GM18867 (cell line): ENCODE data around the gene TPT1.
A peak's percentile ranks its signal among the peaks of the same experiment; 100 is the strongest.
"Not testable (repeated sequence)": the region's sequence is repeated elsewhere in the genome, so short reads cannot be mapped to it uniquely, and the experiment has no call there.

Source experiments
- ATAC-seq: cut with Tn5 transposase; IDR thresholded peaks from one replicate; pipeline ENCODE4 v1.9.1; 2021; ENCODE audit warnings: mild to moderate bottlenecking, moderate library complexity; ENCODE audit not compliant: unreplicated experiment

TPT1 gene

DNA sequence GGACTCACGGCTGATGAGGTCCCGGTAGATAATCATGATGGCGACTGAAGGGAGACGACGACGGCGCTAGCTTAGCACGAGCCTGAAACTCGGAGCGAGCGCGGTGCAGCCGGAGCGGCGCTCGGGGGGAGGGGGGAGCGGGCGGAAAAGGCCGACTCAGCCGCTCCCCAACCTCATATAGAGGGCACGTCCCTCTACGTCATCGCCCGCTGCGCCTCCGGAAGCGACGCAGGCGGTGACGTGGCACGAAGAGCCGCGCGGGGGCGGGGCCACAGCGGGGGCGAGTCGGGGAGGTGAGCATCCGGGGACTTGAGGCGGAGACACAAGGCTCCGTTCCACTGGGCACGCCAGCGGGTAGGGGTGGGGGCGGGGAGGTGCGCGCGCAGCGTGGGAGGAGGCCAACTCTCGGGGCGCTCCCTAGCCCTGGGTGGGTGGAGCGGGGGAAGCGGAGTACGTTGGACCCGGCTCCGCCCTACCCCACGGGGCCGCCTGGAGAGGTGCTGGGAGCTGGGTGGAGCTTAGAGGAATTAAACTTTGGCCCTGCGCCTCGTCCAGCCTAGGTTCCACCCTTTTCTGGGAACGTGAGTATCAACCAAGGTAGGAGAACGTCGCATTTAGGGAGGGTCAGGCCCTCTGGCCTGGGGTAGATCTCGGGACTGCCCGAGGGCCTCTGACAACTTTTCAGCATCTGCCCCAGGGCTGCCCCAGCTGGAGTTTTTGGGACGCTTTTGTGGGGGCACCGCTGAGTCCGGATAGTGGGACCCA lies at the start of gene TPT1:
Gene TPT1, minus strand, starts transcription at position 150 of the 765 bp plus-strand sequence. Its CDS starts 114 bp downstream, at position 36.
- ATAC-seq, result peak; percentile 83

DNA sequence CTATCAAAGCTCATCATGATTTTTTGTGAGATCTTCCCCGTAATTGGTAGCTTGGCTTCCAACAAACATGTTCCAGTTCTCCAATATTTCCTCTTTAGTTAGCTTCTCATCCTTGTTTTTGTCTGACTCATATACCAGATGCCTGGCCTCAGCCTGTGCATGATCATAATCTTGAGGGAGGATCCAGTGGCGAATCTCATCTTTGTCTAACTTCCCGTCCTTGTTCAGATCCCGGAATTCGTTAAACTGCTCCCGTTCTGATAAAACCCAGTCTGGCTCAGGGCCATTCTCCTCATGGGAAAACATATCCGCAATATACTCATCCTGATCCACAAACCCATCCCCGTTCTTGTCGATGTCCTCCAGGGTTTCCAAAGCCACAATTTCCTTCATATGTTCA lies 49.4 kb upstream of the TPT1 start:
- ATAC-seq, result not testable (repeated sequence)

DNA sequence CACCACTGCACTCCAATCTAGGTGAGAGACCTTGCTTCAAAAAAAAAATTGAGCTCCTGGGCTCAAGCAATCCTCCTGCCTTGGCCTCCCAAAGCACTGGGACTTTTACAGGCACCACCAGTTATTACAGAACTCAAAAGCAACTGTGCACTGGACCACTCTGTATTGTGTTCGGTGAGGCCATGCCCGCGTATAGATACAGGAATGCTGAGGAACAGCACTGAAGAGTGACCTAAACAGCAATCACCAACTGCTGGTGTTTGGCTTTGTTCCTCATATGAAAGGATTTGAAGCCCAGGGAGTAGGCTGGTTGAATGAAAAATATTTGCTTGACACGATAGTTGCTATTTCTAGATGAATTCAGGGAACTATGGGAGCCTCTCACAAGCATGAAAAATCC lies 47.7 kb upstream of the TPT1 start:
- no peak for ATAC-seq

DNA sequence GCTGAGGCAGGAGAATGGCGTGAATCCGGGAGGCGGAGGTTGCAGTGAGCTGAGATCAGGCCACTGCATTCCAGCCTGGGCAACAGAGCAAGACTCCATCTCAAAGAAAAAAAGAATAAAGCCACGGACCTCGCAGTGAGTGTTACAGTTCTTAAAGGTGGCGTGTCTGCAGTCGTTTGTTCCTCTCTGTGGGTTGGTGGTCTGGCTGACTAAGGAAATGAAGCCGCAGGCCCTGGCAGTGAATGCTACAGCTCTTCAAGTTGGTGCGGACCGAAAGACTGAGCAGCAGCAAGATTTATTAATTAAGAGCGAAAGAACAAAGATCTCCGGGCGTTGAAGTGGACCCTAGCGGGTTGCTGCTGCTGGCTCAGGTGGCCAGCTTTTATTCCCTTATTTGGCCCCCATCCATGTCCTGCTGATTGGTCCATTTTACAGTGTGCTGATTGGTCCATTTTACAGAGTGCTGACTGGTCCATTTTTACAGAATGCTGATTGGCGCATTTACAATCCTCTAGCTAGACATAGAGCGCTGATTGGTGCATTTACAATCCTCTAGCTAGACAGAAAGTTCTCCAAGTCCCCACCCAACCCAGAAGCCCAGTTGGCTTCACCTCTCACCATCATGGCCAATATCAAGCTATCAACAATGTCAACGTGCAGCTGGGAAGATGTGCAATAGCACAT lies 46.1 kb upstream of the TPT1 start:
- ATAC-seq, result not testable (repeated sequence)

DNA sequence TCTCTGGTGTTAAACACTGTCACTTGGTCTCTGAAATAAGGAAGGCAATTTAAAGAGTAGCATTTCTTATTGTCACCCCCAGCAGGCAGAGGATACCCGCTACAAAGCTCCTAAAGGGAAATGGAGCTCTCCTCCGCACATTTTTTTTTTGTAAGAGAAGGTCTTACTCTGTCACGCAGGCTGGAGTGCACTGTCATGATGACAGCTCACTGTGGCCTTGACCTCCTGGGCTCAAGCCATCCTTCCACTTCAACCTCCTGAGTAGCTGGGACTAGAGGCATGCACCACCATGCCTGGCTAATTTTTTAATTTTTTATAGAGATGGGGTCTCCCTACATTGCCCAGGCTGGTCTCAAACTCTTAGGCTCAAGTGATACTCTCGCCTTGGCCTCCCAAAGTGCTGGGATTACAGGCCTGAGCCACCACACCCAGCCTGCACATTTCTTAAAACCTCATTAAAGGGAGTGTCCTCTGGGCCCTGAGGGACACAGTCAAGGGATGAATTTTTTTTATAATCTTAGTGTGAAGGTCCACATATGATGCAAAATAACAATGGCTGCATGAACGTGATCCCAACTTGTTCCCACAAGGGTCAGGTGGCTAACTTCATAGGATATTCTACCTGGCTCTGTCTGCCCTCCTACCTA lies 45.0 kb upstream of the TPT1 start:
- ATAC-seq, result no peak

DNA sequence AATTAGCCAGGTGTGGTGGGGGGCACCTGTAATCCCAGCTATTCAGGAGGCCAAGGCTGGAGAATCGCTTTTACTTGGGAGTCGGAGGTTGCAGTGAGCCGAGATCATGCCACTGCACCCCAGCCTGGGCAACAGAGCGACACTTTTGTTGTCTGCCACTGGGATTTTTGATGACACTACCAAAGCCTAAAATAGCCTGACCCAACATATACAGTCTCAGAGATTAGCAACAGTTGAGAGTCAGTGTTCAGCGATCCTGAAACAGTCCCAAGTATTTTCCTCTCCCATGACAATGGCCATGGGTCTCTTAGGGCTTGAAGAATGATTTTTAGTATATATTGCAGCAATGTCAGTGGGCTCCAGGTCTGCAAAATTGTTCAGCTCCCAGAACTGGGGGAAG lies 44.3 kb upstream of the TPT1 start:
- ATAC-seq, result no peak

DNA sequence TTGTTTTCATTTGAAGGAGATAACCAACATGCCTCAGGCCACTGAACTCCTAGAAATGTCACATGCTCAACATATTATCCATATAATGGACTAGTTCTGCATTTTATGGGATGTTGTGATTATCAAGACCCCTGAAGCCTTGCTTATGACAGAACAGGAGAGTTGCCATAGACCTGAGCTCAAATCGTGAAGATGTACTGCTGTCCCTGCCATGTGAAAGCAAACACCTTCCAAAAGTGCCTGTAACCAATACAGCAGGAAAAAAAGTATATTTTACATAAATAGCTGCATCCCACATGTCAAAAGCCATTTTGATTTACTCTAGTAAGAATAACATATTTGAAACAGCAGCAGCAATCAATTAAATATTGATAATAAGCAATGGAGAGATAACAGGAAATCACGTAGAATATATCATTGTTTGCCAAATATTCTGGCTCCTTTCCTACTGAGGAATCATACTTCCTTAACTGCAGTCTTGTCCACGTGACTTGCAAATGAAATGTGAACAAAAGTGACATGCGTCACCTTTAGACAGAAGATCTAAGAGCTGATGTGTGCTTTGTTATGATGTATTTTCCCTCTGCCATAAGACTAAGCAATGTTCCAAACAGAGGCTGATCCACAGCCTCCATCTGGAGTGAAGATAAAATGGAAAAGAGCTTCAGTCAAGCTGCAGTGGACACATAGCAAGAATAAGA lies 43.6 kb upstream of the TPT1 start:
- ATAC-seq, result no peak

DNA sequence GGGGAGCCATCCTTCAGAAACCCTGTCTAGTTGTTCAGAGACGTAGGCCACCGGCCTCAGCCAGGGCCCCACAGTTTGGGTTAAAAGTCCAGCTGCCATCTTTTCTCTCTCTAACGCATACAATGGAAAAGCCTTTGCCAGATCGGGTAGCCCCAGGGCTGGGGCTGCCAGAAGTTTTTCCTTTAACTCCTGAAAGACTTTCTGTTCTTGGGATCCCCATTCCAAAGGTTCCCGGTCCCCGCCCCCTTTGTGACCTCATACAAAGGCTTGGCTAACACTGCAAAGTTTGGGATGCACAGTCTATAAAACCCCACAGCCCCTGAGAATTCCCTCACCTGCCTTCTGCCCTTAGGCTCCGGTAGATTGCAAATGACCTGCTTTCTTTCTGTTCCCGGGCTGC lies 41.8 kb upstream of the TPT1 start:
- ATAC-seq, result not testable (repeated sequence)

DNA sequence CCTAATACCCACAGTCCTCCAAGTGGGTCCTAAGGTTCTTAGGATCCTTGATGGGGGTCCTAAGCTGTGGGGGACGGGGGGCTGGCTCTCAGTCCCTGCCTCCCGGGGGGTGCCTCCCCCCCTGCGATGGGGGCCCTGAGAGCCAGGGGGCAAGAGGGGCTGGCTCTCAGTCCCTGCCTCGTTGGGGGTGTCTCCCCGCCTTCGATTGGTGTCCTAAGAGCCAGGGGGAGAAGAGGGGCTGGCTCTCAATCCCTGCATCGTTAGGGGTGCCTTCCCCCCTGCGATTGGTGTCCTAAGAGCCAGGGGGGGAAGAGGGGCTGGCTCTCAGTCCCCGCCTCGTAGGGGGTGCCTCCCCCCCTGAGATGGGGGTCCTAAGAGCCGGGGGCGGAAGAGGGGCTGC lies 40.2 kb upstream of the TPT1 start:
- no peak for ATAC-seq

DNA sequence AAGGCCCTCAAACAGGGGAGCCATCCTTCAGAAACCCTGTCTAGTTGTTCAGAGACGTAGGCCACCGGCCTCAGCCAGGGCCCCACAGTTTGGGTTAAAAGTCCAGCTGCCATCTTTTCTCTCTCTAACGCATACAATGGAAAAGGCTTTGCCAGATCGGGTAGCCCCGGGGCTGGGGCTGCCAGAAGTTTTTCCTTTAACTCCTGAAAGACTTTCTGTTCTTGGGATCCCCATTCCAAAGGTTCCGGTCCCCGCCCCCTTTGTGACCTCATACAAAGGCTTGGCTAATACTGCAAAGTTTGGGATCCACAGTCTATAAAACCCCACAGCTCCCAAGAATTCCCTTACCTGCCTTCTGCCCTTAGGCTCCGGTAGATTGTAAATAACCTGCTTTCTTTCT lies 39.7 kb upstream of the TPT1 start:
- ATAC-seq, result not testable (repeated sequence)

DNA sequence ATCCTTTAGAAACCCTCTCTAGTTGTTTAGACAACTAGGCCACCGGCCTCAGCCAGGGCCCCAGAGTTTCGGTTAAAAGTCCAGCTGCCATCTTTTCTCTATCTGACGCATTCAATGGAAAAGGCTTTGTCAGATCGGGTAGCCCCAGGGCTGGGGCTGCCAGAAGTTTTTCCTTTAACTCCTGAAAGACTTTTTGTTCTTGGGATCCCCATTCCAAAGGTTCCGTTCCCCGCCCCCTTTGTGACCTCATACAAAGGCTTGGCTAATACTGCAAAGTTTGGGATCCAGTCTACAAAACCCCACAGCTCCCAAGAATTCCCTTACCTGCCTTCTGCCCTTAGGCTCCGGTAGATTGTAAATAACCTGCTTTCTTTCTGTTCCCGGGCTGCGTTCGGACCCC lies 38.5 kb upstream of the TPT1 start:
- ATAC-seq, result not testable (repeated sequence)

DNA sequence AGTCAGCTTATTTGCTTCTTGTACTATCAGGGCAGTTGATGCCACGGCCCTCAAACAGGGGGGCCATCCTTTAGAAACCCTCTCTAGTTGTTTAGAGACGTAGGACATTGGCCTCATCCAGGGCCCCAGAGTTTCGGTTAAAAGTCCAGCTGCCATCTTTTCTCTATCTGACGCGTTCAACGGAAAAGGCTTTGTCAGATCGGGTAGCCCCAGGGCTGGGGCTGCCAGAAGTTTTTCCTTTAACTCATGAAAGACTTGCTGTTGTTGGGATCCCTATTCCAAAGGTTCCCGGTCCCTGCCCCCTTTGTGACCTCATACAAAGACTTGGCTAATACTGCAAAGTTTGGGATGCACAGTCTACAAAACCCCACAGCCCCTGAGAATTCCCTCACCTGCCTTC lies 37.8 kb upstream of the TPT1 start:
- not testable (repeated sequence) for ATAC-seq

DNA sequence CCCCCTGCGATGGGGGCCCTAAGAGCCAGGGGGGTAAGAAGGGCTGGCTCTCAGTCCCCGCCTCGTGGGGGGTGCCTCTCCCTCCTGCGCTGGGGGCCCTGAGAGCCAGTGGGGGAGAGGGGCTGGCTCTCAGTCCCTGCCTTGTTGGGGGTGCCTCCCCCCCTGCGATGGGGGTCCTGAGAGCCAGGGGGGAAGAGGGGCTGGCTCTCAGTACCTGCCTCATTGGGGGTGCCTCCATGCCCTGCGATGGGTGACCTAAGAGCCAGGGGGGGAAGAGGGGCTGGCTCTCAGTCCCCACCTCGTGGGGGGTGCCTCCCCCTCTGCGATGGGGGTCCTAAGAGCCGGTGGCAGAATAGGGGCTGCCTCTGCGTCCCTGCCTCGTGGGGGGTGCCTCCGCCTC lies 36.3 kb upstream of the TPT1 start:
- not testable (repeated sequence) for ATAC-seq

DNA sequence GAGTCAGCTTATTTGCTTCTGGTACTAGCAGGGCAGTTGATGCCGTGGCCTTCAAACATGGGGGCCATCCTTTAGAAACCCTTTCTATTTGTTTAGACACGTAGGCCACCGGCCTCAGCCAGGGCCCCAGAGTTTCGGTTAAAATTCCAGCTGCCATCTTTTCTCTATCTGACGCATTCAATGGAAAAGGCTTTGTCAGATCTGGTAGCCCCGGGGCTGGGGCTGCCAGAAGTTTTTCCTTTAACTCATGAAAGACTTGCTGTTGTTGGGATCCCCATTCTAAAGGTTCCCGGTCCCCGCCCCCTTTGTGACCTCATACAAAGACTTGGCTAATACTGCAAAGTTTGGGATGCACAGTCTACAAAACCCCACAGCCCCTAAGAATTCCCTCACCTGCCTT lies 35.7 kb upstream of the TPT1 start:
- not testable (repeated sequence) for ATAC-seq

DNA sequence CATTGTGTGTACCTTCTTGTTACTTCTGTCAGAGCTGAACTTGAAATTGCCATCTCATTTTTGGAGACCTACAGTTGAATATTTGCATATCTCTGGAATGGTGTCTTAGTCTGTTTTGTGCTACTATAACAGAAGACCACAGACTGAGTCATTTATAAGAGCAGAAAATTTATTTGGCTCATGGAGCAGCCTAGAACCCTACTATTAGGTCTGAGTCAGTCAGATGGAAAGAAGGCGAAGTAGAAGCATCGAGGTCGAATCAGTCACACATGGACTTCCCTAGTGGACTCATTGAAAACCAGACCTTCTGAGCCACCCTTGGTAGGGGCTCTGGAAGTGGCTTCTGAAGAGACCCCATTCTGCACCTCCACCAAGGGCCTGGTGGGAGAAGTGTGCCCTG lies 33.9 kb upstream of the TPT1 start:
- ATAC-seq, result no peak

DNA sequence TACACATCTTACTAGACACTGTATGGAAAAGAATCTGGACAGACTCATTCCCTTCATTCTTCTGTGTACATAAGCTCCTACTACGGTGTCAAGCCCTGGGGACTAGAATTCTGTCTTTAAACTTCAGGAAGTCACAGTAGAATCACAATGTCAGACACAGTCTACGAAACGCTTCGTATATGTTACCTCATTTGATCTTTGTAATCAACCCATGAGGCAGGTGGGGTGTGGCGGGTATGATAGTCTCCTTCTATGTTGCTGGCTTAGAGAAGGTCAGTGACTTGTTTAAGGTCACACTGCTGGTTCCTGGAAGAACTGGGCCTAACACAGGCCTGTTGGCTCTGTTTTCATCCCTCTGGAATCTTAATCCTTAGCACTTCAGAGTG lies 32.2 kb upstream of the TPT1 start:
- no peak for ATAC-seq

DNA sequence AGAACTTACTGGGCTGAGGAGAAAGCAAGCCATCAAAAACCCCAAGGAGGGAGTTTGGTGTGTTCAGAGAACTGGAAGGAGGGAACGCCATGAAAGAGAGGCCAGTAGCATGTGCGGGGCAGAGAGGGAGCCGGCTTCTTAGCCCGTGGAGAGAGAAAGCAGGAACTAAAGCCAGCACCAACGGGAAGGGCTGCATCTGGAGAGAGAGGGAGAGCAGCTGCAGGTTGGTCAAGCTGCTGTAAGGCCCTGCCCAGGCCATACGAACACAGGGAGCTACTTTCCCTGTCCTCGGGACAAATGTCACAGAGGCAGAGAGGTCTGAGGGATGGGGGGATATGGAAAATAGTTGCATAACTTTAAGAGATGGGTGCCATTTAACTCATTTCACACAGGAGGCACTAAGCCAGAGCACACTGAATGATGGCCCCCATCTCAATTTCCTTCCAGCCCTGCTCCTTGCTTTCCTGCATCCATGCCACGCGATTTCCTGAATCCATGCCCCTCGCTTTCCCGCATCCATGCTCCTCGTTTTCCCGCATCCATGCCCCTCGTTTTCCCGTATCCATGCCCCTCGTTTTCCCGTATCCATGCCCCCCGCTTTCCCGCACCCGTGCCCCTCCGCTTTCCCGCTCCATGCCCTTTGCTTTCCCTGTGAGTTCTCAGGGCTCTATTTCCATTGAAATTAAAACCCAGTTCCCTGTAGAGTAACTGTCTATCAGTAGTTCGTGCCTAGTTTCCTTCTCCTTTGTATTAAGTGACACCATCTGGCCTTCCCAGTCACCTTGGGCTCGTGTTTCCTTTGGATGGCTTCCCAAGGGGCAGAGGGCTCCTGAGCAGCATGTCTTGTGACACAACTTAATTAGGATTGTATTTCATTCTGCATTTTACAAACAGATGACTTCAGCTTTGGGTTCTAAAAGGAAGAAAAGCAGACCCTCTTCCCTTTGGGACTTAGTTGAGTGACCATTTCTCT lies 31.5 kb upstream of the TPT1 start:
- no peak for ATAC-seq

DNA sequence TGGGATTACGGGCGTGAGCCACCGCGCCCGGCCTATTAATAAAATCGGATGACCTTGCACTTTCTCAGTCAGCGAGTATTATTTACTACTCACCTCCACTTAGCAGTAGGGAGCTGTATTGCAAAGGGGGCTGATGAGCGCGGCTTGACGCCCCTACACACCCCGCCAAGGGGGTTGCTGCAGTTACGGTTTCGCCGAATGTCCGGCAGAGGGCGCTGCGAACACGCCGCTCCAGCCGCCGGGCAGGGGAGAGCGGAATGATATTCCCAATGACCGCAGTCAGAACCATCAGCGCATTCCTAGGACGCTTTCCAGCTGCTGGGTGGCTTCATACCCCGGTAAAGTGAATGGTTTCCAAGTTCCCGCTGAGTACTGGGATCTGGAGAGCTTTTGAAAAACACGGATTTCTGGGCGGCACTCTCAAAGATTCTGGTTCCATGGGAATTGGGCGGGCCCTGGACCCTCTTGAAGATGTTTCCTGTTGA lies 30.0 kb upstream of the TPT1 start:
- no peak for ATAC-seq

DNA sequence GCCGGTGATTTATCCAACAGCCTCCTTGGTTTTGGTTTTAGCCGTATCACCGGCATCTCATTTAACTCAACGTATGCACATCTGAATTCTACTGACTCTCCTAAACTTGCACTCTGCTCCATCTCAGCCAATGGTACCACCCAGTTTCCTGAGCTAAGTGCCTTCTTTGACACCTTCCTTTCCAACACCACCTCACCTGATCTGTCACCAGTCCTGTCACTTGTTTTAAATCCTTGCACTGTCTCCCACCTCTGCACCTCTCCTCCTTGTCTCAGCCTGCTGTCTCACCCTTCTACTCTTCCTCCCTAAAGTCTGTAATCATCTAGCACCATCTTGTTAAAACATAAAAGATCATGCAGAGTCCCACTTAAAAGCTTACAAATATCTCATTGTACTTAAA lies 28.1 kb upstream of the TPT1 start:
- no peak for ATAC-seq

DNA sequence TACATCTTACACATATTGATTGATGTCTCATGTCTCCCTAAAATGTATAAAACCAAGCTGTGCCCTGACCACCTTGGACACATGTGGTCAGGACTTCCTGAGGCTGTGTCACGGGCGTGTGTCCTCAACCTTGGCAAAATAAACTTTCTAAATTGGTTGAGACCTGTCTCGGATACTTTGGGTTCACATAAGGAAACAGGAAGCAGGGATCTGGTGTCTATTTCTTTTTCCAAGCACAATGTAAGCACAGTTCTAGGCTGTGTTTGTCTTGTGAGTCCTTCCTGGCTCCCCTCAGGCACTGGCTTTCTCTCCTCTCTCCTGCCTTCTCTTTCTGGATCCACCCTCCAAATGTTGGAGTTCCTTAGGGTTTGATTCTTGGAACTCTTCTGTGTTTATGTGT lies 27.6 kb upstream of the TPT1 start:
- no peak for ATAC-seq
